ENCODE data around the gene GALNT5.

DNA sequence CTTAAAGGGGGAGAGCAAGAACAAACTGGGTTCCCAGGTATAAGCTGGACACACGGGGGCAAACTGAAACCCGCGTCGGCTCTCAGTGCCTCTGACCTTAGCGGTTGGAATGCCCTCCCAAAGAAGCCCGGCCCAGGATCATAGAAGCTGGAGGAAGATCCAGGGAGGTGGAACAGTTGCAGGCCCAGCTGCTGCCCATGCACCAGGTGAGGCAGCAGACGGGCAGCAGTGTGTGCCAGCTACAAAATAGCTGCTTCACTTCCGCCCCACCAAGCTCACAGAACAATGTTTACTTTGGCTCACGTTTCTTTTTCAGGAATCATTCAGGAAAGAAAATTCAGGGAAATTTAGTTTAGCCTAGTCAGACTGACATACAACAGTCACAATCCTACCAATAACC lies 72.0 kb downstream of the GALNT5 start:
- TF ChIP-seq, protein P1, sequence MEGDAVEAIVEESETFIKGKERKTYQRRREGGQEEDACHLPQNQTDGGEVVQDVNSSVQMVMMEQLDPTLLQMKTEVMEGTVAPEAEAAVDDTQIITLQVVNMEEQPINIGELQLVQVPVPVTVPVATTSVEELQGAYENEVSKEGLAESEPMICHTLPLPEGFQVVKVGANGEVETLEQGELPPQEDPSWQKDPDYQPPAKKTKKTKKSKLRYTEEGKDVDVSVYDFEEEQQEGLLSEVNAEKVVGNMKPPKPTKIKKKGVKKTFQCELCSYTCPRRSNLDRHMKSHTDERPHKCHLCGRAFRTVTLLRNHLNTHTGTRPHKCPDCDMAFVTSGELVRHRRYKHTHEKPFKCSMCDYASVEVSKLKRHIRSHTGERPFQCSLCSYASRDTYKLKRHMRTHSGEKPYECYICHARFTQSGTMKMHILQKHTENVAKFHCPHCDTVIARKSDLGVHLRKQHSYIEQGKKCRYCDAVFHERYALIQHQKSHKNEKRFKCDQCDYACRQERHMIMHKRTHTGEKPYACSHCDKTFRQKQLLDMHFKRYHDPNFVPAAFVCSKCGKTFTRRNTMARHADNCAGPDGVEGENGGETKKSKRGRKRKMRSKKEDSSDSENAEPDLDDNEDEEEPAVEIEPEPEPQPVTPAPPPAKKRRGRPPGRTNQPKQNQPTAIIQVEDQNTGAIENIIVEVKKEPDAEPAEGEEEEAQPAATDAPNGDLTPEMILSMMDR (IDR thresholded peaks at IDR 0.05; ENCODE audit: insufficient read depth, low read length, poor library complexity, severe bottlenecking), result no peak
- no peak for TF ChIP-seq EZH2phosphoT487 (conservative IDR thresholded peaks at IDR 0.05; ENCODE audit: low read length)

Data from SU-DHL-6 (cell line).